Smooth muscle cell of the brain vasculature (primary cell): ENCODE data around the gene BPGM.

Experiments used
- DNase-seq: peaks from one replicate; pipeline ENCODE4 v3.0.0-alpha.2; 2012; ENCODE audit warnings: low read depth, low spot score

BPGM gene

DNA sequence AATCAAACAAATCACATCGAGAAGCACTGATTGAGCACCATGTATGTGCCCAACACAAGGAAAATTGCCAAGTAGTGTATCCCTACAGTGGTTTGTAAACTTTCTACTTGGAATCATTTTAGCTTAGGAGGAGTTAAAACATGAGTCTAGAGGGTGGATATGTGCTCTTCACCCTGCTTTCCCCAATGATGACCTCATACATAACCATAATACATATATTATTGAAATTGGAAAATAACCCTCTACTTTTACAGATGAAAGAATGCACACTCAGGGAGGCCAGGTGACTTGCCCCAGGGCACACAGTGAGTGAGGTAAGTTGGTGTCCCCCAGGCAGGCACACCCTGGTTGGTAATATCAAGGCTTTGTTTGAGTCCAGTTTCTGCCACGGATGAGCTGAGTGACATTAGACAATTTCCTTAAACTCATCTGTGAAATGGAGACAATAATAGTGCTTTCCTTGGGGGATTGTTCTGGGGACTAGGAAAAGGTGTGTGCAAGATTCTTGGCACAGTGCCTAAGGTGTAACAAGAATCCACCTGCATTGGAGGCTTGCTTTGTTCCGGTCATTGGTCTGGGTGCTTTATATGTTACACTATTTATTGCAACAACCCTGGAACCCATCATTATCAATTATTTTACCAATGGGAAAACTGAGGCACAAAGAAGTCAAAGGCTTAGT lies 50.7 kb downstream of the BPGM start:
- DNase-seq, result no peak

DNA sequence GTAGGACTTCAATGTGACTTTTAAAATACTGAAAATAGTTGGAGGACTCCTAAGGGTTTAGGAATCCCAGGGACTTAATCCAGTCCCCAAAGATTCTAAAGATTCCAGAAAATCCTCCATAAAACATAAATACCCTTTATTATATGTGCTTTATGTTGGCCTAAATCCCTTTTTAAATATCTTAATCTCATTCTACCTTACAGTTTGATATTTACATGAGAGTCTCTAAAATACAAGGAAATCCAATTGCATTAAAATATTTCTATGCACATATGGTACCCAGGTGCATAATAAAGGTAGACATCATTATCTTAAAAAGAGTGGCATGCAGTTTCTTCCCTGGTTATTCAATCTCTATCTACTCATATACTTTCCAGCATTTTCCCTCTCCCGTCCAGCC lies 51.8 kb downstream of the BPGM start:
- DNase-seq, result no peak

DNA sequence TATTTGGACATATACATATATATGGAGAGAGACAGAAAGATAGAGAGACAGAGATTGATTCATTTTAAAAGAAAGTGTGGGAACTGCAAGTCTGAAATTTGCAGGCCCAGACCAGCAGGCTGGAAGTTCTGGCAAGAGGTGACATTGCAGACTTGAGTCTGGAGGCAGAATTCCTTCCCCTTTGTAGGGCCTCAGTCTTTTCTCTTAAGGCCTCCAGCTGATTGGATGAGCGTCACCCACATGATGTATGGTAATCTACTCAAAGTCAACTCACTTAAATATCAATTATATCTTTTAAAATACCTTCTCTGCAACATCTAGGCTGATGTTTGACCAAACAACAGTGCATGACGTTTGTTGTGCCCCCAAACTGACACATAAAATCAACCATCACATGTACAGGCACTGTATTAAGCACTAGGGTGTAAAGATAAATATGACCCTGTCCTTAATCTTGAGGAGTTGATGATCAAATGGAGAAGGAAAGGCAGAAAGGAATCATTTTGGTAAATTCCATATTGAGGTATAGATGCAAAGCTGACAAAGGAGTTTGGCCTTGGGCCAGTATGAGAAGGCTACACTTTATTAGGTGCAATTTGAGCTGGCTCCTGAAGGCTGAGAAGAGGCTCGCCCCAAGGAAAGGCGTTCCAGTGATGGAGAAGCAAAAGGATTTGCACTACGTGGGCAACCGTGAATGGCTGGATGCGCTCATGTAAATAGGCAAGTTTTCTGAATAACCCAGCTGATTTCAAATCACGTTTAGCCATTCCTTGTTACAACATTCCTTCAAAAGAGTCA lies 52.6 kb downstream of the BPGM start:
- DNase-seq, result no peak

DNA sequence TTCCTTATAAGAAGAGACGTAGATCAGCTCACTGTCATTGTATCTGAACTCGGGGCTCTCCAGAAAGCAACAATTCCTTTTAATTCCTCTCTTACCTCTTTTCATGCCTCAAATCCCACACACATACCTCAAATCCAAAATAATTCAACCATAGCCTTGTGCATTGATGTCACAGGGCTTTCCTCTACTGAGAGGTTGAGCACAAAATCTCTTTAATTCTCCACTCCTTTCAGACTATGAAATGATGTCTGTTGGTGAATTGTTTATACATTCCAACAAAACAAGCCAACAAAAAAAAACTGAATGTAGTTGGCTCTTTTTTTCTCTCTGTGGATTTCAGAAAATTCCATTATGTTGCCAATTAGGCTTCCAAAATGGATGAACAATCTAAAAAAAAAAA lies 53.2 kb downstream of the BPGM start:
- no peak for DNase-seq

DNA sequence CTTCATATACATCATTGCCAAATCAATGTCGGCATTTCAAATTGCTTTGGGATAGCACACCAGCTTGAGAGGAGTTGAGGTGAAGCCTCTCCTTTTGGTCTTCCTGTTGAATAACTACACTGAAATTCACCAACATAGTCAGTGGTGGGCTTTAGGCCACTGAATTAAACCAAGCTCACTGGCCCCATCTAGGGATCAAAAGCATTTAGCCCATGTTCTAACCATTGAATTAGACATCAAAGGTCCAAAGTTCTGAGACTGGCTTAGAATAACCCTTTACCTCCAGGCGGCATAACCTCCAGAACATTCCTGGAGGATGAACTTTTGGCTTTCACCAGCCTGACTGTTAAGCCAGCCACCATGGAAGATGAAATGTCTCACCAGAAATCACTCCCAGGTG lies 54.6 kb downstream of the BPGM start:
- DNase-seq, result no peak

DNA sequence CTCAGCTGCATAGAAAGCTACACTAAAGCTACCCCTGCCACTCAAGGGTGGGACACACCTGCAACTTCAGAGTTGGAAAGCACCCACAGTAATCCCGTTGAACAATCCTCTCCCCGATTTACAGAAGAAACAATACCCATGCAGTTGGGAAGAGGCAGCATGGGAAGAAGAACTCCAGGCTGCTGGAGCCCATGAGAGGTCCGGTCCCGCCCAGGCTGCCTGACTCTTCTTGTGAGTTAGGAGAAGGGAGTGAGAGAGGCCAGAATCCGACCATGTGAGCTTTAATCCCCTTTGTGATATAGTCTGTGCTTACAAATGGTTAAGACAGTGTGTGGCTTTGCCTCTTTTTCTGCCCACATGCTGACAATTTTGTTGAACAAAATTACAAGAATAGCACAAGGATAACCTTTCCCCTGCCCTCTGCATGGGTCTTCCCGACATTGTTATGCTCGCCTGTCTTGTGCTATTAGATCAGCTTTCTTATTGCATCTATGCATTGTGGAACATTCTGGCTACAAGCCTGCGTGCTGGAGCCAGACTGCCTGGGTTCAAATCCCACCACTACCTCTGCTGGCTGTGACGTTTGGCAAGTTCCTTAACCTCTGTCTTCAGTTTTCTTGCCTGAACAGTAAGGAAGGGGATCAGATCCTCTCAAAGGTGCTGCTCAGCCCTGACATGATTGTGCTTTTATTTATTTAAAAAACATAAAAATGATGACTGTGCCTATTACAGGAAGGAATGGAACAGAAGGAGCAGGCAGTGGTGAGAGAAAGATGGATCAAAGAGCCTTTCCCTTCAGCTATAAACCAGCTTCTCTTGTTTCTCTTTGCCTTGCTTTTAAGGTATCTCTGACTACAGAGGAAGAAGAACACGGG lies 56.0 kb downstream of the BPGM start:
- peak; percentile 93 for DNase-seq

DNA sequence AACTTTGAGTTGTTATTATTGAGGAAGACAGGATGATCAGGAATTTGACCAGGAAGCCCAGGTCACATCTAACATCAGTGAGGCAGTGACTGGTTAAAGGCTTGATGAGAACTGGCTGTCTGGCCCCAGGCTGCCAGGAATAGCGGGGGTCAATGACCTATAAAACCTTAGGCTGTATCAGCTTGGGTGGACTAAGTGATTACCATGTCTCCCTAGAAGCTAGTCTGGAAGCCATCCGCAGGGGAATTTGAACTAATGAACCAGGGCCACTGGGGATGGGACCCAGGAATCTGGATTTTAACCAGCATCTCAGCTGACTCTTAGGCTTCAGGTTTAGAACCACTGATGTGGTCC lies 56.6 kb downstream of the BPGM start:
- no peak for DNase-seq

DNA sequence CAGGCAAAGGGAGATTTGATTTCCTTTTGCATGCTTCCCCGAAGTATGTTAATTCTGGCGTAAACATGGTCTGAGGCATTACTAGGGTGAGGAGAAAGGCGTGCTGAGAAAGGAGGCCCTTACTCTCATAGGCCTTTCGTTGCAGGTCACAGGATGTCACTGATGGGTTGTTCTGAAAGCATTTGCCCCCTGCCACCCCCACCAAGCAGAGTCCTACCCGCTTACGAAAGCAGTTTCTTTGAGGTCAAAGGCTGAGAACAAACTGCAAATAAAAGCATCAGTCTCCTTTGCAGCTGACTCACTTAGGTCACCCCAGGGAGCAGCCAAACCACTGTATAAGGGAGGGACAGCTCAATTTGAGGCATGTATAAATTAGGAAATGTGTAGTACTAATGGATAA lies 57.1 kb downstream of the BPGM start:
- DNase-seq, result peak; percentile 93

DNA sequence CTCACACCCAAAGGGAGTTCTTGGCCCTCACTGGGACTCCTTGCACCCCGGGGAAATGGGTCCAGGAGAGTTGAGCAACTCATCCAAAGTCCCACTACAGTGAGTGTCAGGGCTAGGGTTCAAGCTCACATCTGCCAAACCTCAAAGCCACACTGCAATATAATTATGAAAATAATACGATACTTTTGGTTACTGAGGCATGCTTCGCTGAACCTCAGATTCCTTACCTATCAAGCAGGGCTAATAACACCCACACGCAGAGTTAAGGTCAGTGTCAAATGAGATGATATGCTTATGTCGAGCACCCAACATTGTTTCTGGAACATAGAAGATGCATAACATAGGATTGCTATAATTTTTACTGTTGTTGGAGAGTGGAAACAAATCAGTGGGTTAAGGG lies 58.2 kb downstream of the BPGM start:
- DNase-seq, result no peak

DNA sequence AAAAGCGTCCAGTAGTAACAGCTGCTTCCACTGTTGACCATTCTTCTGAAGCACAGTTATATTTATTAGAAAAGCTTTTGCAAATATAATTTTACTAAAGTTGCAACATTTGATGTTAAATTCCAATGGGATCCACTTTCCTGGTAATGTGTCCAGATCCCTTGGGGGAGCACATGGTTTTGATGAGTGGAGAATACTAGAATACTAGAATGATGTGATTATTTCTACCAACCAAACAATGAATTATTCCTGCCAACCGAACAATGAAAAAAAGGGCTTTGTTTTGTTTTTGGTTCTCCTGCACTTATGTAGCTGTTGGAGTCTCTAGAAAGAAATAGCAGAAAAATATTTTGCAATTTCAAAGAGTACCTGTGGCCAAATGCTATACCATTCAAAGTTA lies 59.1 kb downstream of the BPGM start:
- DNase-seq, result no peak

DNA sequence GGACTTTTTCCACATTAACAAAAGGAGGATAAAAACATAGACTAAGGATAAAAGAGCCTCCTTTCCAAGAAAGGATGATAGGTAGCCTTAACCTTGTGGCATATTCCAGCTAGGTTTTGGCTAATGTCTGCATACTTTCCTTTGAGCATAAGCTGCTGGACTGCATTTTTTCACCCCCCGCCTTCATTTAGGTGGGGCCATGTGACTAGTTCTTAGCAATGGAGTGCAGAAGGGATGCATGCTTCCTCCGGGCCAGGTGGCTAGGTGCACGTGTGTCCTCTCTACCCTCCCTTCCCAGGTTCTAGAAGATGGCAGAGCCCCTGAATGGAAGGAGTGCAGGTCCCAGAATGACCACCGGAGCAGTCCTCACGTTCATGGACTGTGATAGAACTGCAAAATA lies 59.8 kb downstream of the BPGM start:
- no peak for DNase-seq

DNA sequence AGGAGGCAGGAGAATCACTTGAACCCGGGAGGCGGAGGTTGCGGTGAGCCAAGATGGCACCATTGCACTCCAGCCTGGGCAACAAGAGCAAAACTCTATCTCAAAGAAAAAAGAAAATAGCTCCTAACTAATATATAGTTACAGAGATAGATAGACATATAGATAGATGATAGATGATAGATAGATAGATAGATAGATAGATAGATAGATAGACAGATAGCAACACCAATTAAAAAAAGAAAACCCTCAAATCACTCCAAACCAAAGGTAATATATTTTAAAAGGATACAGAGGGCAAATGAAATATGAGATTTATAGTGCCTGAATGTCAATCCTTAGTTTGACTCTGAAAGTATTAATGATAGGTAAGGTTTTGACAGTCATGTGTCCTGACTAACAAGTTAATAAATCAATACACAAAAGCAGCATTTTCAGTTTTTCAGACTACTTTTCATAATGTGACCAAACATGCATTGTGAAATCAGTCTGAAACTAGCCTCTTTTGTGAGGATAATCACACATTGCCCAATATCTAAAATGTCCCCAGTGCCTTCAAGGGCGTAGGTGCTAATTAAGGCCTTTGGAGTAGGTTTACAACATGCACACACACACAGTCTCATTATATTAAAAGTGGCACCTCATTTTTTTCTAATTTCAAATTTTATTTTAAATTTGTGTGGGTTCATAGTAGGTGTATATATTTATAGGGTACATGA lies 61.2 kb downstream of the BPGM start:
- DNase-seq, result no peak

DNA sequence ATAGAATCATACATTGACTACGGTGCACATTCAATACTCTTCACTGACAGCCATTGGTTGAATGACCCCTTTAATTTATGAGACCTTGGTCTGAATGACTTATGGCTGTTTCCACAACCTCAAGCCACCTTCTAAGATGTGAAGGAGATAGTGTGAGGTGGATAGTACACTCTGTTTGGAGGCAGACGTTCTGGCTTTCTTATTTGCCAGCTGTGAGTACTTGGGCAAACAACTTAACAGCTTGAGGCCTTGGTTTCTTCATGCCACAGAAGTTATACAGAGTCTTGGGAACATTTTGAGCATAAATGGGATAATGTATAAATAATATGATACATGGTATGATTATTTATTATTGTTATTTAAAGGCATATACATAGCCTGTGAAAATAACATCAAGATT lies 62.0 kb downstream of the BPGM start:
- no peak for DNase-seq

DNA sequence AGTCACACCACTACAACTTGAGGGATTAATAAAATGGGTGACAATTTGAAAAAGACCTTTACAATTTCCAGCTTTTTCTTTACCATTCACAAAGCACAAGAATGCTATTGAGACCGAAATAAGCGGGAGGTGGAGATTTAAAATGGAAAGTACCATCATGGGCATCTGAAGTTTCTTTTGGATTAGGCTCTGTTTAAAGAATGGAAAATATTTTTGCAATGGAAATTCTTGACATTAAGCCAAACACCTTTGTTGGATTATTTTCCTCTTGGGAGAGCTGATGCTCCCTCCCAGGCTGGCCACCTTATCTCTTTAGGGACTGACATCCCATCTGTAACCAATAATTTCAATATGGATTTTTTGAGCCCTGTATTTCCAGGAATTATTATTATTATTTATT lies 62.5 kb downstream of the BPGM start:
- DNase-seq, result no peak

DNA sequence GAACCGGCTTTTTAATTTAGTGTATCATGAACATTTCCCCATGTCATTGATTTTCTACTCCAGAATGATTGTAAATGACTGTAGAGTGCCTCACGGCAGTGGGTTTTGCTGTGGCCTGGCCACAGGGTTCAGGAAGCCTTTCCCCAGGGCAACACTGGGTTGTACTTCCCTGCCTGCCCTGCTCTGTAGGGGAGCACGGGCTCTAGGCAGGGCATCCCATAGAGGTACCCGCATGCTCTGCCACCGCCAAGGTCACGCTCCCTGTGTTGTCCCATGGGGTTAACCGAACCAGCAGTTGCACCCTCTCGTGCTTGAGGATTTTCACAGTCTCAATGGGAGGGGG lies 63.8 kb downstream of the BPGM start:
- DNase-seq, result no peak

DNA sequence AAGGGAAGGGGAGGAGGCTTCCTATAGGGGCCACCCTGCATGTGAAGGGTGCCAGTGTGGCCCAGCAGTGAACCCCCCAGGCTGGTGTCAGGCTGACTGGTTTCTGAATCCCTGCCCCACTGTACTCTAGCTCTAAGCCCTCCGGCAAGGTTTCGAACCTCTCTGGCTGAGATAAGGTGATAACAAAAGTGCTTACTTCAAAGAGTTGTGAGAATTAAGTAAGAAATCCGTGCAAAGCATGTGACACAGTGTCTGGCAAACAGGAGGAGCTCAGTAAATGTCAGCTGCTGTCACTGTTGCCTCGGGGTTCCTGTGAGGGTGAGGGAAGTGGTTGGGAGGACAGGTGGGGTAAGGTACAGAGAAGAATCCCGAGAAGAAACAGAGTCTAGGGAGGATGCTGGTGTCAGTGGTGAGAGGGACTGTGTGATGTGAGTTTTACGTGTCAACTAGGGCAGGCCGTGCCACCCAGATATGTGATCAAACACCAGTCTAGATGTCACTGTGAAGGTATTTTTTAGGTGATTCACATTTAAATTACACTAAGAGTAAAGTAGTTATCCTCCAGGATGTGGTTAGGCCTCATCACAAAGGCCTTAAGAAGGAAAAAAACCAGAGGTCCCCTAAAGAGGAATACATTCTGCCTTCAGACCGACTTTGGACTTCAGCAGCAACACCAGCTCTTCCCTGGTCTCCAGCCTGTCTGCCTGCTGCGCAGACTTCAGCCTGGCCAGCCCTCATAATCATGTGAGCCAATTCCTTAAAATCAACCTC lies 64.4 kb downstream of the BPGM start:
- no peak for DNase-seq

DNA sequence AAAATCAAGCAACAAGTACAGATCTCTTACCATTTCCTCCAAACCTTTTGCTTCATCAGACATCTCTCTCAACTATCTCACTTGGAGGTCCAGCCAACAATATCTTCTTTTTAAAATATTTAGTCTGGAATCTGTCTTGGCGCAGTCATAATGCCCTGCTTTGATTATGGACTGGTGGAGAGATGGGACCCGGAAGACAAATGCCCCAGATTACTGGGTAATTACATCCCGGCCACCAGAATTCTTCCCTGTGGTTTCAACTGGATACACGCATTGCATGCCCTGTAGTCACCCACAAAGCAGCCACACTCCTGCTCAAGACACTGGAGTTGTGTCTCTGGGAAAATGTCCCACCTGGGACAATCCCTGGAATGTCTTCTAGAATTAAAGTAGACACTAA lies 65.5 kb downstream of the BPGM start:
- DNase-seq, result no peak

DNA sequence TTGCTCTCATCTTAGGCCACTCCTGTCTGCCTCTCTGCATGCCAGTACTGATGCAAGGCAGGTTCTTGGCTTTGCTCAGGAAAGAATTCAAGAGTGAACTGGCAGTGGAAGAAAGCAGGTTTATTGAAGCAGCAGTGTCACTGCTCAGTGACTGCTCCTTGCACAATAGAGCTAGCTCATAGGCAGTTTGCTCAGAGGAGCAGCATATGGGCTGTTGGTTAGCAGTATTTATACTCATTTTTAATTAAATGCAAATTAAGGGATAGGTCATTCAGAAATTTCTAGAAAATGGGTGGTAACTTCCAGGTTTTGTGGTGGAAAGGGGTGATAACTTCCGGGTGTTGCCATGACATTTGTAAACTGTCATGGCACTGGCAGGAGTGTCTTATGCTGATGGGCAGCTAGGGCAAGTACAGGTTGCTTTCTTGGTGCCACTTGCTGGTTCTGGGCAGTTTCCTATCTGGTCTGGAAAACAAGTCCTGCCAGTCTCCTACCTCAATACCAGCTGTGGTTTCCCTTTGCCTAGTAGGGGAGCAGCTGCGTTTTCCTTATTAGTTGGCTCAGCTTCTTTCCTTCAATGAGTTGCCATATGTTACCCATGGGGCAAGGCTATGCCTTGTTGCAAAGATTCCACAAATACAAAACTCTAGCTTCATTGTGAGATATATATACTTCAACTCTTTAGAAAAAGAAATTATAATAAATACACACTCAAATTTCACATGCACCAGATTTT lies 68.0 kb downstream of the BPGM start:
- no peak for DNase-seq

DNA sequence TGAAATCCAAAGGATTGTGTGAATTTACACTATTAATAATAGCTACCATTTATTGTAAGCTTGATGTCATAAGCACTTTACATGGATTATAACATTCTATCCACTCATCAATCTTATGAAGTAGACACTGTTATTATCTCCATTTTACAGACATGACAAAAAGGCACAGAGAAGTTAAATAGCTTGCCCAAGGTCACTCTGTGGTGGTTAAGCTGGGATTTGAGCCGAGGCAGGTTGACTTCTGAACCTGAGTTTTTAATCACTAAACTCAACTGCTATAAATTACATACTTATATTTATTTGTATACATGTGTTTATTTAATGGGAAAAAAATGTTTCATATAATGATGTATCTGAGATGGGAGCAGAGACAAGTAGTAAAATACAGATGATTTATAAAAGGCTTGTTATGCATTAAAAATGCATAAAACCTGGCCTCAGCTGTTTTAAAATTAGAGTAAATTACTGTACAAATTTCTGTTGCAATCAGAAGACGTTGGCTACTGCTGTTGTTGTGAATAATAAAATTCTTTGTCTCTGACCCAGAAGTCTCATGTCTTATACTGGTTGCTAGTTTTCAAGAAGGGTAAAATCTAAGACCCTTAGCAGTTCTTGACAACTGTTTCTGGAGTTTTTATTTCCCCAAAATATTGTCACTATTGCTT lies 71.7 kb downstream of the BPGM start:
- no peak for DNase-seq
